ENCODE data around the gene B9D1. TPM values are rescaled to one million over a fixed set of nuclear protein-coding genes. Genes with fewer than 3 reads are reported as not detected.

B9D1 gene
- total and polyA plus RNA-seq, 2 of the 13 experiments (the other 11 are each of a cell fraction or from before 2014, with no cell fraction given), result 27.7 to 31.1 TPM

GRCh38 chr17:19405114-19405513 is 42.6 kb upstream of the B9D1 start:
- no peaks in the 10 kb centered on the region for H3K79me2 ChIP-seq (ENCODE audit: insufficient read depth, low read length)
- TF ChIP-seq REPIN1 (CRISPR knock-in tag; IDR thresholded peaks at IDR 0.05; ENCODE audit: borderline replicate concordance, low read depth) (no peak), ZNF230 (CRISPR knock-in tag; IDR thresholded peaks at IDR 0.05) (no peak), ZNF687 (CRISPR knock-in tag; IDR thresholded peaks at IDR 0.05) (no peak), AHR (CRISPR knock-in tag; IDR thresholded peaks at IDR 0.05) (no peak), GLMP (CRISPR knock-in tag; IDR thresholded peaks at IDR 0.05; ENCODE audit: borderline replicate concordance) (no peak), SNAI1 (CRISPR knock-in tag; IDR thresholded peaks at IDR 0.05; ENCODE audit: borderline replicate concordance) (no peak), ZBTB43 (CRISPR knock-in tag; conservative IDR thresholded peaks at IDR 0.05) (no peak), RAD21 (CRISPR knock-in tag; IDR thresholded peaks at IDR 0.05) (no peak), TP53 (CRISPR knock-in tag; conservative IDR thresholded peaks at IDR 0.05) (no peak), ZNF317 (CRISPR knock-in tag; IDR thresholded peaks at IDR 0.05) (no peak), MEIS1 (CRISPR knock-in tag; IDR thresholded peaks at IDR 0.05; ENCODE audit: borderline replicate concordance) (no peak), ZNF746 (CRISPR knock-in tag; IDR thresholded peaks at IDR 0.05) (no peak), POLR2AphosphoS5 (IDR thresholded peaks at IDR 0.05; ENCODE audit: low read depth, low read length) (no peak), GATAD2A (CRISPR knock-in tag; IDR thresholded peaks at IDR 0.05) (no peak), THYN1 (CRISPR knock-in tag; IDR thresholded peaks at IDR 0.05; ENCODE audit: borderline replicate concordance, low read depth) (no peak), REXO4 (CRISPR knock-in tag; IDR thresholded peaks at IDR 0.05; ENCODE audit: borderline replicate concordance) (no peak), FOXC1 (CRISPR knock-in tag; IDR thresholded peaks at IDR 0.05; ENCODE audit: borderline replicate concordance) (no peak)
- no peak overlapping the region for H3K27ac ChIP-seq (ENCODE audit: extremely low read length, insufficient read depth, low read length)
- no peak overlapping the region for H3K4me2 ChIP-seq (ENCODE audit: low read depth, low read length)
- H3K9me3 ChIP-seq (ENCODE audit: low read length), result no peaks in the 10 kb centered on the region
- no TSS peak for BruUV-seq (replicated peaks)
- WGBS (ENCODE audit: low lambda C conversion rate), result 59% methylated on average over 5 of the region's 5 CpGs
- intact Hi-C loops (cut with micrococcal nuclease; ENCODE audit: unreplicated experiment), result no loop called here
- no peaks in the 10 kb centered on the region for H3K4me1 ChIP-seq (ENCODE audit: insufficient read depth, low read length)
- H3K9ac ChIP-seq (ENCODE audit: insufficient read depth, low read depth, low read length), result no peak overlapping the region
- ChIA-PET CTCF (ENCODE audit: low intra/inter-chr PET ratio, low total read pairs) (no interaction called here), POLR2A (no interaction called here)
- in situ Hi-C loops (cut with HindIII; ENCODE audit: extremely low pct_ligation_motif_present, low pct_unique_long_range_greater_than_20kb), result no loop called here
- no peaks in the 10 kb centered on the region for H3K36me3 ChIP-seq (replicated peaks in 1 of 2; ENCODE audit: control insufficient read depth in 1 of 2, insufficient read depth in 2 of 2, low read length in 2 of 2)
- no peak for FAIRE-seq
- ATAC-seq, result no peak
- no peak for DNase-seq (ENCODE audit: low spot score)
- H4K20me1 ChIP-seq (ENCODE audit: insufficient read depth, low read length), result no peaks in the 10 kb centered on the region
- H2AFZ ChIP-seq (ENCODE audit: low read length), result no peak overlapping the region
- H3K27me3 ChIP-seq (ENCODE audit: control insufficient read depth in 1 of 2, insufficient read depth in 2 of 2, low read length in 2 of 2), result peaks cover 7 to 11% of the 10 kb centered on the region in 2 experiments; a peak in 3 of 5 replicates
- H3K4me3 ChIP-seq (replicated peaks in 1 of 3; ENCODE audit: insufficient read depth in 1 of 3, low read depth in 2 of 3, low read length in 3 of 3), result no peak overlapping the region
